Muscle layer of colon (tissue), 2 donors: ENCODE results near the gene FAM193A.

Source experiments
- H3K27ac ChIP-seq: one replicate; pipeline ENCODE4 v1.7.0; 2013; ENCODE audit warnings: low read depth, mild to moderate bottlenecking, low read length, moderate library complexity
- H3K27me3 ChIP-seq, 2 donors: one replicate each; pipeline ENCODE4 v1.7.0; 2013; ENCODE audit warnings: low read length in 2 of 2, mild to moderate bottlenecking in 2 of 2; ENCODE audit not compliant: insufficient read depth in 2 of 2, control insufficient read depth in 1 of 2
- H3K36me3 ChIP-seq: one replicate; pipeline ENCODE4 v1.7.0; 2013; ENCODE audit warnings: mild to moderate bottlenecking, low read length; ENCODE audit not compliant: insufficient read depth
- H3K4me1 ChIP-seq: one replicate; pipeline ENCODE4 v1.7.0; 2013; ENCODE audit warnings: mild to moderate bottlenecking, low read length; ENCODE audit not compliant: insufficient read depth
- H3K4me3 ChIP-seq, 2 donors: one replicate each; pipeline ENCODE4 v1.7.0; 2013; ENCODE audit warnings: low read length in 2 of 2, low read depth in 1 of 2, mild to moderate bottlenecking in 1 of 2, moderate library complexity in 1 of 2
- H3K9ac ChIP-seq: one replicate; pipeline ENCODE4 v1.7.0; 2013; ENCODE audit warnings: low read length
- H3K9me3 ChIP-seq: one replicate; pipeline ENCODE4 v1.7.0; 2013; ENCODE audit warnings: mild to moderate bottlenecking, low read length
- donor health status: abdominal sarcoma.
- donor health status: Adenocarcinoma of cecum.

The FAM193A gene

GRCh38 chr4:2746891-2747695 lies 210.6 kb downstream of the FAM193A start:
- Histone ChIP-seq H3K4me1 (peaks cover 8% of the 10 kb centered on the region), H3K27ac (no peak overlapping the region), H3K36me3 (peaks cover 57% of the 10 kb centered on the region), H3K27me3 (no peaks in the 10 kb centered on the region), H3K9me3 (no peaks in the 10 kb centered on the region), H3K4me3 (no peak overlapping the region), H3K9ac (no peak overlapping the region)

GRCh38 chr4:2750719-2751605 lies 214.5 kb downstream of the FAM193A start:
- peaks cover 16% of the 10 kb centered on the region for H3K4me1 ChIP-seq
- no peak overlapping the region for H3K27ac ChIP-seq
- no peak overlapping the region for H3K9ac ChIP-seq

DNA sequence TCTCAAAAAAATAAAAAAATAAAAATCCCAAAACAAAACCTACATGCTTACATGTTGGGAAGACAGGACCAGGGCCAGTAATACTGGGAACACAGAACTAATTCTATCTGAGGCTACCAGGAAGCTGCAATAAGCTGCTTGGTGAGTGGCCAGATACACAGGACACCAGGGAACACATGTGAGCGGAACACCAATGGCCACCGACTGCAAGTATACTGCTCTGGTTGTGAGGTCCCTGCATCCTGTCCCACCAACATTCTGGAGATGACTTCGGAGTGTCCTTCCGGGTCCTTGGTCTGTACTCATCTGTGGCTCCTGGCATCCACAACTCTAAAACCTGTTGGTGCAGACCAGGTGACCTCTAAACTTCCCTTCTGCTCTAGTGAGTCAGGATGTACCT lies 217.0 kb downstream of the FAM193A start:
- no peak overlapping the region for H3K27ac ChIP-seq
- H3K27me3 ChIP-seq, result no peaks in the 10 kb centered on the region
- no peaks in the 10 kb centered on the region for H3K36me3 ChIP-seq
- no peak overlapping the region for H3K9ac ChIP-seq
- H3K4me1 ChIP-seq, result peaks cover 22% of the 10 kb centered on the region
- no peak overlapping the region for H3K4me3 ChIP-seq
- no peaks in the 10 kb centered on the region for H3K9me3 ChIP-seq

More at GRCh38 chr4:2750719-2751605, 214.5 kb downstream of the FAM193A start:
- Histone ChIP-seq H3K4me3 (peak overlapping the region in 1 of 2 donors; percentile 24), H3K36me3 (peaks cover 18% of the 10 kb centered on the region), H3K27me3 (no peaks in the 10 kb centered on the region), H3K9me3 (no peaks in the 10 kb centered on the region)

DNA sequence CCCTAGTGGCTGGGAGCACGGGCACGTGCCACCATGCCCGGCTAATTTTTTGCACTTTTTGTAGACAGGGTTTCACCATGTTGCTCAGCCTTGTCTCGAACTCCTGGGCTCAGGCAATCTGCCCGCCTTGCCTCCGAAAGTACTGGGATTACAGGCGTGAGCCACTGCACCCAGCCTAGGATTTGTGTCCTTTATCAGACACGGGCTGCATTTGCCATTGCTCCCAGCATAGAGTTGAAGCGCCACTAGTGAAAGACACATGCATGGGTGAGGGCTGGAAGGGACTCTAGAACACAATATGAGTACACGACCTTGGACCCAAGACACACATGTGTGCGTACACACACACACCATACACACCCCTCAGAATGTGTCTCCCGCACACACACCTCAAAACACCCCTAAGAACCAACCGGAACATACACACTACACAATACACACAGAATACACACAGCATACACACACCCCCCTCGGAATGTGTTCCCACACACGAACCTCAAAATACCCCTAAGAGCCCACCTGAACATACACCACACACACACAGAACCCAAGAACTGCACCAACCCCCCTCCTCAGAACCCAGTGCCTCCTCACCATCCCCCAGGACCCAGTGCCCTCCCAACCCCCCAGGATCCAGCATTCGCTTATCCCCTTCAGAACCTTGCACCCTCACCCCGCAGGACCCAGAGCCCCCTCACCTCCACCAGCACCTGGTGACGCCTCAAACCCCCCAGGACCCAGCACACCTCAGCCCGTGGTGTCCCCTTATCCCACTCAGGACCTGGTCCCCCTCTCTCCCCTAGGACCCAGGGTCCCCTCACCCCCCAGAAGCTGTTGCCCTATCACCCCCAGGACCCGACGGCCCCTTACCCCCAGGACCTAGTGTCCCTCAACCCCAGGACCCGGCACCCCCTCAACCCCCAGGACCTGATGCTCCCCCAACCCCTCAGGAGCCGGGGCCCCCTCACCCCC lies 218.7 kb downstream of the FAM193A start:
- peak overlapping the region; percentile 53 for H3K9ac ChIP-seq
- H3K36me3 ChIP-seq, result no peaks in the 10 kb centered on the region
- H3K27ac ChIP-seq, result peak overlapping the region; percentile 75
- peak overlapping the region; percentile 61 to 64 for H3K4me3 ChIP-seq
- no peaks in the 10 kb centered on the region for H3K9me3 ChIP-seq
- no peaks in the 10 kb centered on the region for H3K27me3 ChIP-seq
- peaks cover 22% of the 10 kb centered on the region for H3K4me1 ChIP-seq

DNA sequence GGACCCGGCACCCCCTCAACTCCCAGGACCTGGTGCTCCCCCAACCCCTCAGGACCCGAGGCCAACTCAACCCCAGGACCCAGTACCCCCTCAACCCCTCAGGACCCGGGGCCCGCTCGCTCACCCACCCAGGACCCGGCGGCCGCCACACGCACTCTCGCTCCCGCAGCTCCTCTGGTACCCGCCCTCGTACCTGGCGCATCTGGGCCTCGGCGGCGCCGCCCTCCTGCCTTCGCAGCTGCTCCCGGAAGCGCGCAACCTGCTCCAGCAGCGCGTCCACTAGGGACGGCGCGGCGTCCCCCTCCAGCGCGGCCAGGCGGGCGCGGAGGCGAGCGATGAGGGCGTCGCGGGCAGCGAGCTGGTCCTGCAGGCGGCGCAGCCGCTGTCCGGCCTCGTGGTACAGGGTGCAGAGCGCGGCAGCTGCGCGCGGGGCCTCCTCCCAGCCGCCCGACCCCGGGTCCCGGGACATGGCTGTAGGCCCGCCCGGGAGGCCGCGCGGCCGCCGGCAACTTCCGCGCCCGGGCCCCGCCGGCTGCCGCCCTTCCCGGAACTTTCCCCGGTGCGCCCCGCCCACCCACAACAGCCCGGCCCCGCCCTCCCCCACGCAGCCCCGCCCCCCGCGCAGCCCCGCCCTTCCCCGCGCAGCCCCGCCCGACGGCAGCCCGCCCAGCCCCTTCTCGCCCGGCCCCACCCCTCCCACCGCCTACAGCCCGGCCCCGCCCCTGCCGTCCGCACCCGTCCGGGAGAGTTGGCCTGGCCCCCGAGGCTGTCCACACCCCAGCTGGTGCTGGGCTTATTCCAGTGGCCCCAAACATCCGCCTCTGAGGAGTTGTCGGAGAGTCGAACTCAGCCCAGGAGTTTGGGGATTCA lies 219.6 kb downstream of the FAM193A start, which contains the start of gene TNIP2:
TNIP2 (minus strand) TSS at position 516 of the 870 bp plus-strand sequence; CDS start at position 469, 47 bp downstream.
- Histone ChIP-seq H3K9ac (peak within 1 kb of the TSS; percentile 53), H3K9me3 (no peaks in the 10 kb centered on the region), H3K27me3 (no peaks in the 10 kb centered on the region), H3K4me1 (peaks cover 19% of the 10 kb centered on the region), H3K27ac (peak within 1 kb of the TSS; percentile 75), H3K4me3 (peak within 1 kb of the TSS; percentile 61 to 64), H3K36me3 (no peaks in the 10 kb centered on the region)

DNA sequence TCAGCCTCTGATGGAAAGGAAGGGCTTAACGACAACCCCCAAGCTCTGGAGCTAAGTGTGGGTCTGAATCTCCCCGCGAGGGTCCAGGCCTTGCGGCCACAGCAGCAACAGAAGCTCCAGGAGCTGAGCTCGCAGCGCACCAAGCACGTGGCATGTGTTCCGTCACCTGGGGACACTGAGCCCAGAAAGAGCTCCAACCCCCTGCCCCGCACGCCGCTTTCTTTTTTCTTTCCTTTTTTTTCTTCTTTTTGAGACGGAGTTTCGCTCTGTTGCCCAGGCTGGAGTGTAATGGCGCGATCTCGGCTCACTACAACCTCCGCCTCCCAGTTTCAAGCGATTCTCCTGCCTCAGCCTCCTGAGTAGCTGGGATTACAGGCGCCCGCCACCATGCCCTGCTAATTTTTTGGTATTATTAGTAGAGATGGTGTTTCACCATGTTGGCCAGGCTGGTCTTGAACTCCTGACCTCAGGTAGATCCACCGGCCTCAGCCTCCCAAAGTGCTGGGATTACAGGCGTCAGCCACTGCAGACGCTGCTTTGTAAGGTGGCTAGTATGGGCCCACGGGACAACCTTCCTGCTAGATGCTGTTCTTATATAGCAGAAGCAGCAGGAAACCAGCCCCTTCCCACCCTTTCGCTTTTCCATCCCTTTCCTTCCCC lies 220.4 kb downstream of the FAM193A start:
- Histone ChIP-seq H3K4me1 (peaks cover 13% of the 10 kb centered on the region), H3K9ac (no peak overlapping the region), H3K36me3 (no peaks in the 10 kb centered on the region), H3K27ac (peak overlapping the region; percentile 36), H3K4me3 (peak overlapping the region in 1 of 2 donors; percentile 48), H3K9me3 (no peaks in the 10 kb centered on the region), H3K27me3 (no peaks in the 10 kb centered on the region)

GRCh38 chr4:2757426-2757825 lies 221.0 kb downstream of the FAM193A start:
- no peak overlapping the region for H3K4me3 ChIP-seq
- peaks cover 13% of the 10 kb centered on the region for H3K4me1 ChIP-seq
- H3K27me3 ChIP-seq, result no peaks in the 10 kb centered on the region
- no peaks in the 10 kb centered on the region for H3K36me3 ChIP-seq
- no peak overlapping the region for H3K27ac ChIP-seq
- no peaks in the 10 kb centered on the region for H3K9me3 ChIP-seq
- no peak overlapping the region for H3K9ac ChIP-seq

DNA sequence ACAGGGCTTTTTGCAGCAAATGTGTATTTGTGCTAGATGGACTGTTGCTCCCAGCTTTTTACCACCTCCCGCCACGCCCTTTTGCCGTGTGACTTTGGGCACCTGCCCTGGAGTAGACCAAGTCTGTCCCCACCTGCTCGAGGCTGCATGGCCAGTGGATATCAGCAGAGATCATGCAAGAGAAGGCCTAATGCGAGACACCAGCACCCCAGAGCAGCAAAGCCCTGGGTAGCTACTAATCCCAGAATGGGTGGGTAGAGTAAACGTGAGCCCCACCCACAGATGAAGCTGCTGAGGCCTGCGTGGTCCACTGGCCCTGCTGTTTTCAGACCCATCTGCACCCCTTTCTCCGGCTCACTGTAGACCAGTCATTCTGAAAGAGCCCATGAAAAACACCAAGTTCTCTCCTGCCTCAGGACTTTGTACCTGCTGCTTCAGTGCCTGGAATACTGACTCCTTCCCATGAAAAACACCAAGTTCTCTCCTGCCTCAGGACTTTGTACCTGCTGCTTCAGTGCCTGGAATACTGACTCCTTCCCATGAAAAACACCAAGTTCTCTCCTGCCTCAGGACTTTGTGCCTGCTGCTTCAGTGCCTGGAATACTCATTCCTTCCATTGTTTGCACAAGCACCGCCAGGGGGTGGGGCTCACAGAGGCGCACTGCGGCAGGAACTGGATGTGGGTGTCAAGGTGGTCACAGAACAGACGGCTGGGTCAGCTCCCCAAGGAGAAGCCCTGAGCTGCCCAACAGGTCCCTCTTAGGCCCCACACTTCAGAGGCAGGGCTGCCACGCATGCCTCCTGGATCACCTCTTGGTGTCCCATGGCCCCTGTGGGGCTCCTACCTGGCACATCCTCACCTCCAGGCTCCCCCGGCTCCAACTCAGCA lies 224.8 kb downstream of the FAM193A start:
- Histone ChIP-seq H3K27ac (no peak overlapping the region), H3K9ac (no peak overlapping the region), H3K4me3 (no peak overlapping the region), H3K4me1 (peaks cover 5% of the 10 kb centered on the region), H3K36me3 (no peaks in the 10 kb centered on the region), H3K9me3 (no peaks in the 10 kb centered on the region), H3K27me3 (no peaks in the 10 kb centered on the region)

DNA sequence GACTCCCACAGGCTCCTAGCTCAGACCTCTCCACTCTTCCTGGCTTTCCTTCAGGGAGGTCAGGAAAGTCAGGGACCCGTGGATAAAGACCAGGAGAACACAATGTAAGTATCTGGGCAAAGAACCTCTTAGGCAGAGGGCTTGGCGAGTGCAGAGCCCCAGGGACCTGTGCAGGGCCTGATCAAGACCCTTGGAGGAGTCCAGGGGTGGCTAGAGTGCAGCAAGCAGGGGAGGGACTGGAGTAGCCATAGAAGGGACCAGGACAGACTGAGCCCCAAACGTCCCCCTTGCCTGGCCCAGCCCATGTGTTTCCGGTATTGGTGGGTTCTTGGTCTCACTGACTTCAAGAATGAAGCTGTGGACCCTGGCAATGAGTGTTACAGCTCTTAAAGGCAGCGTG lies 225.6 kb downstream of the FAM193A start:
- Histone ChIP-seq H3K36me3 (no peaks in the 10 kb centered on the region), H3K27me3 (no peaks in the 10 kb centered on the region), H3K9me3 (no peaks in the 10 kb centered on the region), H3K4me1 (no peaks in the 10 kb centered on the region), H3K4me3 (no peak overlapping the region), H3K27ac (no peak overlapping the region), H3K9ac (no peak overlapping the region)
